Stimulated activated naive CD4-positive, alpha-beta T cell treated with Interleukin-2 at 50 U/mL for 16 hours (primary cell): ENCODE measurements around the gene RNLS.
"Not testable (repeated sequence)": the region's sequence is repeated elsewhere in the genome, so short reads cannot be mapped to it uniquely, and the experiment has no call there.

ENCODE experiments used
- DNase-seq: peaks from one replicate; lab custom pipeline; 2025; lab: John Stamatoyannopoulos, UW

The RNLS gene

DNA sequence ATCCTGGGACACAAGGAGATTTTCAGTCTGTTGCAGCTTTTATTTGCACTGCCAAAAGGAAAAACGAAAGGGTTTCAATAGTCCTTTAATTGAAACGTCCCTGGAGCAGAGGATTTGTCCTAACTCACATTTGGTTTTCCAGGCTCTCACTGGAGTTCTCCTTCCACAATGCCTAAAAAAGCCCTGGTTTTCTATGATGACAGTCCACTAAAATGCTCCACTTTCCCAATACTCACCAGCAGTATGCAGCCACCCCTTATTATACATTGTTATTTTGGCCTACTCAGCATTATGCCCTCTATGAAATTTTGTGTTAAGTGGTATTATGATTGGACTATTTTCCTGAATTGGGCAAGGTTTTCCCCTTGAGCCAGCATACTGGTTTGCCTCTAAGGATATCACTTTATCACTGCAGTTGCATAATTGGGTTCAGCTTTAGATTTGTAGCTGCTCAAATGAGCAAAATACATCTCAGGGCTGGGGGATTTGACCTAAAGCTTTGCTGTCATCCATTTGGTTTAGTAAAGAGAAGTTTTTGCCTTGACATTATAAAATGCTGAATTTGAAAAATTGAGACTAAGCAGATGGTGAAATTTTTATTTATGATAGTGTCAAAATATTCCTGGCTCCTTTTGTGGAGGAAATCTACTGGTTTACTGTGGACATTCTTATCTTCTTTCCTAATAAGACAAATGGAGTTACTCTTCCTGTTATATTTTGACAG lies 239.2 kb downstream of the RNLS start:
- DNase-seq, result no peak

DNA sequence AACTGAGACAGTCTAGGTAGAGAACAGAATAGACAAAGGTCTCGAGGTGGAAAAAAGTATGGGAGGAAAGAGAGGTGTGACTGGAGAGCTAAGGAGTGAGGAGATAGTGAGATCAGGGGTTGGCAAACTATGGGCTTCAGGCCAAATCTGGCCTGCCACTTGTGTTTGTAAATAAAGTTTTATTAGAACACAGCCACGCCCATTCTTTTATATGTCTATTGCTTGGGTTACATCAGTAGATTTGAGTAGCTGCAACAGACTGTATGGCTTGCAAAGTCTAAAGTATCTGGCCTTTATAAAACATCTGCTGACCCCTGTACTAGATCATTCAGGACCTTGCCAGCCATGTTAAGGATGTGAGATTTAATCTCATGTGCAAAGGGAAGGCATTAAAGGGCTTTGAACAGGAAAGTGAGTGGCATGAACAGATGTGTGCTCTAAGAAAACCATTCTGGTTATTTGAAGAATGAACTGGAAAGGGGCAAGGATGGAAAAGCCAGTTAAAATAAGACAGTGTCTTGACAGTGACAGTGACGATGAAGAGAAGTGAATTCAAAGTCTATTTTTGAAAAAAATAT lies 240.3 kb downstream of the RNLS start:
- no peak for DNase-seq

DNA sequence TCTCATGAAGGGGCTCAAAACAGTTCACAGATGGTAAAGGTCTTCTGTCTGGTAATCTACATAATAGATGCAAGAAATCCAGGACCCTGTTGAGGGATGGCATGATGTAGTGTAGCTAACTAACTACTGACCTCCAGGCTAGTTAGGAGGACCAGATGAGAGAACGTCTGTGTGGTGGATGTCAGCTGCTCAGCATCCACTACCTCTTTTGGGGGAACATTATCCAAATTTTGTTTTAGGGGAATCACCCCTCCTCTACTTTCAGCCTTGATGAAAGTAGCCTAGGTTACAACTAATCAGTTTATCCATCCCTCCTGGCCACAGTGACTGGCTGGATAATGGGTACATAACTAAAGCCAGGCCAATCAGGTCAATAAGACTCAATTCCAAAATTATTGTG lies 246.0 kb downstream of the RNLS start:
- no peak for DNase-seq

DNA sequence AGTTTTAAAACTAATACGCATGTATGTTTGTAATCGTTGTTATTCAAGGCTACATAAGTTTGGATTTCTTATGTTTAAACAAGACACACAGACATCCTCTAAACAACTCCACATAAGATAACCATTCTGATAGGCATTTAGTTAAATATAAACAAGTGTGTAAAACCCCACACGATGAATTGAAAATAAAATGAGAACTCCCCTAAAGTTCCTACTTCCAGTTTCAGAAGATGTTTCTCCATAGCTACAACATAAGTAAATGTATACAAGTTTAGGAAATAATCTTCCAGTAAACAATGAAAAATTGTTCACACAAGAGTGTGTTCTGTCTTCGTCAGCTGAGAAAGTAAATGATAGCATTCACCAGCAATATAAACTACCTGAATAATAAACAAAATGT lies 246.8 kb downstream of the RNLS start:
- no peak for DNase-seq

DNA sequence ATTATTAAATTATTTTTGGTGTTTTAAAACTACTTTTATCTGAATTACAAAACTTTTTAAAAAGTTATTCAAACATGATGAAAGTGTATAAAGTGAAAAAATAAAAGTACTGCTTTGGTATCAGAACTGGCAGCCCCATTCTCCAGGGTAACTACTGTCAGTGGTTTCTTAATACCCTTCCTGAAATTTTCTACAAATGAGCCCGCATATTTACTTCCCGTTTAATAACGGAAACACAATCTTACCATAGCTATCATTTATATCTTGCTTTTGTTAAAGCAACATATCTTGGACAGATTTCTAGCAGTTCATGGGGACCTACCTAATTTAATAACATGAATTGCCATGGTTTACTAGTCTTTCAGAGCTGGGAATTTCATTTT lies 249.9 kb downstream of the RNLS start:
- DNase-seq, result no peak

DNA sequence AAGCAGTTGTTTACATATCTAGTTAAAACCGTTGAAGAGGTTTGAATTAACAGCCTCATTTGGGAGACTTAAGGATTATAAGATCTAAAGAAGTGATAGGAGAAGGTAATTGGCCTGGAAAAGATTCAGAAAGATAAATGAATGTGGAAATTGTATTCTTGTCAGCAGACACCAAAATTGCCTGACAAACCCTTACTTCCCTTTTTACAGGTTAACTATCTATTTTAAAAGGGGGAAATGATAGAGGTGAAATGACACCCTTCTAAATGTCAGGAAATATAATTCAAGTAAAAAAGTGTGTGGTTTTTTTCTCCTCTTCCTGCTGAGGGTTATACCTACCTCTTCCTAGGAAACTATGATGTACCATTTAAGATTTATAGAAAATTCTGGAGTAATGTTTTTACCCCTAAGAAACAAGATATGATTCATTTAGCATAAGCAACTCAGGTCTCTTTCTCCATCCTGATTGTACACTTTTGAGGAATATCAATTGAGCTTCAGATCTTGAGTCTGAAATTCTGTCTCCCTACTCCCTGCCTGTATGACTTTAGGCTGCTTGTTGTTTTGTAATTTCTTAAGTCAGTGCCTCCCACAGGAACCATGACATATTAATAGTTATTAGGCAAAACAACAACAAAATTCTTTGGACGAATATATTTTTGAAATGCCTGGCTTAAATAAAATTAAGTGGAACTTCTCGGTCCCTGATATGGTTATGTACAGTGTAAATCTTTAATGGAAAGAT lies 250.4 kb downstream of the RNLS start:
- no peak for DNase-seq

DNA sequence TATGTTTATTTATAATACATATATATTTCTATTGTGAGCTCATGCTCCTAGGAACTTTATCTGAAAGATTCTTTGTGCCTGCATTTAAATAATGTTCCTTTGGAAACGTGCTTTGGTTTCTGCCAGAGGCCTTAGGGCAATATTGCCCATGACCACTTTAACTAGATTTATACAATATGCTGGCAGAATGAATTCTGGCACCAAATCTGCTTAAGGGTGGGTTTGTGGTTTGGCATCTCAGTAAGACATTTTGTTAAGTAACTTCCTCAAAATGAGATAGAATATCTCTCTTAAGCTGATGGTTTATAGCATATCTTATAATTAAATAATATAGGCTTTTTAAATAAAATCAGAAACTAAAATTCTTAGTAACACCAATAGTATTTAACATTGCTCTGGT lies 252.9 kb downstream of the RNLS start:
- no peak for DNase-seq

DNA sequence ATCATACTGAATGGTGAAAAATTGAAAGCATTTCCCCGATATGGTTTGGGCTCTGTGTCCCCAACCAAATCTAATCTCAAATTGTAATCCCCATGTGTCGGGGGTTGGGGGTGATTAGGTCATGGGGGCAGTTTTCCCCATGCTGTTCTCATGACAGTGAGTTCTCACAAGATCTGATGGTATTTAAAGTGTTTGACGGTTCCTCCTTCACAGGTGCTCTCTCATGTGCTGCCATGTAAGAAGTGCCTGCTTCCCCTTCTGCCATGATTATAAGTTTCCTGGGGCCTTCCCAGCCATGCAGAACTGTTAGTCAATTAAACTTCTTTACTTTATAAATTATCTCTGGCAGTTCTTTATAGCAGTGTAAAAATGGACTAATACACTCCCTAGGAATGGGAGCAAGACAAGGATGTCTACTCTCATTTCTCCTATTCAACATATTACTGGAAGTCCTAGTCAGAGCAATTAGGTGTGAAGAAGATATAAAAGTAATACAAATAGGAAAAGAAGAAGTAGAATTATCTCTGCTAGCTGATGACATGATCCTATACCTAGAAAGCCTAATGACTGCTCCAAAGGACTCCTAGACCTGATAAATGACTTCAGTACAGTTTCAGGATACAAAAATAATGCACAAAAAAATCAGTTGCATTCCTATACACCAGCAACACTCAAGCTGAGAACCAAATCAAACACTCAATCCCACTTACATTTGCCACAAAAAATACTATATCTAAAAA lies 260.6 kb downstream of the RNLS start:
- DNase-seq, result no peak

DNA sequence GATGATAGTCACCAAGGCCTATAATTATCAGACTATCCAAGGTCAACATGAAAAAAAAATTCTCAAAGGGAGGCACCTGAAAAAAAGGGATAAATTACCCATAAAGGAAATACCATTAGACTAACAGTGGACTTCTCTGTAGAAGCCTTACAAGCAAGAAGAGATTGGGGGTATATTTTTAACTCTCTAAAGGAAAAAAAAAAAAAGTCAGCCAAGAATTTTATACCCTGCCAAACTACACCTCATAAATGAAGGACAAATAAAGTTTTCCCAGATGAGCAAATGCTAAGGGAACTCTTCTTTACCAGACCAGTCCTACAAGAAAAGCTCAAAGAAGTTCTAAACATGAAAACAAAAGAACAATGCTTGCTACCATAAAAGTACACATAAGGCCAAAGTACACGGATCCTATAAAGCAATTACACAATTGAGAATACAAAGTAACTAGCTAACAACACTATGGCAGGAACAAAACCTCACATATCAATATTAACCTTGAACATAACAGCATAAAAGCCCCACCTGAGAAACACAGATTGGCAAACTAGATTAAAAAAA lies 263.1 kb downstream of the RNLS start:
- no peak for DNase-seq

DNA sequence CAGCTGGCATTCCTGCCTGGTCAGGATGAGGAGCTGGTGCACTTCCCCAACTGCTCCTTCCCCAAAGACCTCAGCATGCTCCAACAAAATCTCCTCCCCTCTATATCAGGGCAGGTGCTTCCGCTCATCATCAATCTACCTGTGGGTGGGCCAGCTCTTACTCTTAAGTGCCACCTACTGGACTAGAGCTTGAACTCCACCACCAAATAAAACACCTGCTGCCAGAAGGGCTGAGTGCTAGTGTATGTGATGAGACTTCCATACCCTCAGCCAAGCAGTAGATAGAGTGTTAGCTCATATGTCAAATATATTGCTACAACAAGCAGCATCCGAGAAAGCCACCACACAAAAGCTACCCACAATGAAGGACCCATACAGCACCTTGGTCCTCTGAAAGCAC lies 264.3 kb downstream of the RNLS start:
- DNase-seq, result no peak

DNA sequence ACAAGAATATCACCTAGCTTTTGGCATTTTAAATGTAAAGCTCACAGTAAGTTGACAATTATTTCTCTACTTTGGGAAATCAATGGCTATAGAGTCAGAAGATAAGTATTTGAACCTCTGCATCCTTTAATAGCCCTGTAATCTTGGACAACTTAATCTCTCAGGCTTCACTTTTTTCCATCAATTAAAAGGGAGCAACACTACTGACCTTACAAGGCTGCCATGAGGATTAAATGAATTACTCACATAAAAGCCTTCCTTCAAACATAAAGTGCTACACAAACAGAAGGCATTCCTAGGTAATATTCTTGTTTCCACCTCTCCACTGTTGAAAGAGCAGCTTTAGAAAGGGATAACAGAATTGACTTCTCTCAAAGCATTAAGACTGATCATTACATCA lies 266.0 kb downstream of the RNLS start:
- no peak for DNase-seq

DNA sequence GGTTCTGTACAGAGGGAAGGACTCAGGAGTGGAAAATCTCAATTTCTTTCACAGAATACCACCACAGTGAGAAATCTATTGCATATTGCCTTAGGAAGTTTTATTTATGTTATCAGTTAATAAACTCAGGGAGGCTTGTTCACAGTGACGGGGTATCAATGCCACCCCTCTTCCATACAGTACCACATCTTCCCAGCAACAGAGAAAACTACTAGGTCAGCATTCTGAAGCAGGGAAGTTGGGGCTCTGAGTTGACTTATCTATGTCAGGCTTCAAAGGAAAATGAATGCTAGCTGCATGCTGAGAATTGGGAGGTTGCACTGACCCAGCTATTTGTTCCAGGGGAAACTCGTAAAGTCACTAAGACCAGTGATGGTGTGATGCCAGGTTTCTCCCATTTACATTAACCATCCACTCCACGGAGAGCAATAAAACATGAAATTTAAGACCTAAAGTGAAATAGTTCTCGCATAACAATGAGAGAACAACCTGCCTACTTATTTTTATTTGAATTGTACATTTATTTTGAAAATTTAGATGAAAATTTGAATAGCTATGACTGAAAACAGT lies 266.7 kb downstream of the RNLS start:
- DNase-seq, result no peak

DNA sequence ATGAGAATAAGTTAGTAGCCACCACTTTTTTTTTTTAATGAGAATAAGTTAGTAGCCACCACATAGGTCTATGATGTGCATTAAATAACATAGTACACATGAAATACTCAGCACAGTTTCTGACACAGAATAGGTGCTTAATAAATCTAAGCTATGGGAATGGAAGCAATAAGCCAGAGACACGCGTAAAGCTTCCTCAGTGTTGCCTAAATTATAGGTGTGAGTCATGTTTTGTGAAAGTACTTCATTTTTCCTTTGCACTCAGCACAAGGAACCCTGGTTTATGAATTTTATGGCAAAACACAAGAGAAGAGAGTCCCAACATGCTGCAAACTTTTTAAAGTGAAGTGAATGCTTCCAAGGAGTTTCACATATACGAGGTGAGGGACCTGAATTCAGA lies 267.4 kb downstream of the RNLS start:
- DNase-seq, result no peak

DNA sequence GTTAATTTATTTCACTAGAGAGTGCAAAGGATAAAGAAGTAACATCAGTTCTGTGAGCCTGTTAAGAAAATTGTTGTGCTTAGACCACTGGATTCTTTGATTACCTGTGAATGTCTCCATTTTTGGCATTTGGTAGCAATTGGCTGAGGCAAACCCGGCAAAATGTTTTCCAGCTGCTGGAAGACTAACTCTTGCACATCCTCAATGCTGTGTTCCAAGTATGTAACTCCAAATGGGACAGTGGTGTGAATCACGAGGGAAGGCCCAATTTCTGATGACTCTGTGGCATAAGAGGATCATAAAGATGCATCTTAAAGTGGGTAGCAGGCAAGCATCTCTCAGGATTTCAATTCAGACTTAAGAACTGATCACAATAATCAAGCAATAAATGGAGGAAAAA lies 268.8 kb downstream of the RNLS start:
- DNase-seq, result no peak

DNA sequence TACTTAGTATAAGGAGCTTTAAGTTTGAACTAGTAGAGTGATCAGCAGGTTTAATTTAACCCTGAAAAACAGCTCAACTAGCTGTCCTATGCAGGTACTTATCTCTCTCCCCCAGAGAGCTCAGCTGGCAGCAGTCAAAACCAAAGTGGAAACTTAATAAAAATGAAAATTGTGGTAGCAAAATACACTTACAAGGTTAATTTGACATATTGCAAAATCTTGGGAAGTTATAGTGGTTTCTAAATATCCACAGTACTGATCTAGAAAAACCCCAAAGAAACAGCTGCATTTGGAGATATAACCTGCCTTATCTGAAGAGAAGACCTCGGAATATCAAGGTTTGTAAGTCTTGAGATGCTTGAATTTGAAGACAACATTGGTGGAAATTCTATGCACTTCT lies 269.2 kb downstream of the RNLS start:
- DNase-seq, result no peak

DNA sequence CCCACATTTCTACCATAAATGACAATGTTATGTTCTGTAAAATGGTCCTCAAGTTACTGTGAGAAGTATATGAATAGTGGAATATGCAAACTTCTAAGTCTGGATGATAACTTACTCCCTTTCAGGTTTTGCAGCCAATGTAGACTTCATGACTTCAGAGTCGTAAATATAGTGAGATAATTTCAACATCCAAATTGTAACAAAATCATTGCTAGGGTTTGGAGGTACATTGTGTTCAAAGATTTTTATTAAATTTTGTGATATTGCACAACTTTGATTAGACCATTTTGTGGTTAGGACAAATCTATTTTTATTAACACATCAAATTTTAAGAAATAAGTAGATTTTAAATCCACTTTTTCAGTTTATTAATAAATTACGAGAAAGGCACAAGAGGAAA lies 270.3 kb downstream of the RNLS start:
- no peak for DNase-seq

DNA sequence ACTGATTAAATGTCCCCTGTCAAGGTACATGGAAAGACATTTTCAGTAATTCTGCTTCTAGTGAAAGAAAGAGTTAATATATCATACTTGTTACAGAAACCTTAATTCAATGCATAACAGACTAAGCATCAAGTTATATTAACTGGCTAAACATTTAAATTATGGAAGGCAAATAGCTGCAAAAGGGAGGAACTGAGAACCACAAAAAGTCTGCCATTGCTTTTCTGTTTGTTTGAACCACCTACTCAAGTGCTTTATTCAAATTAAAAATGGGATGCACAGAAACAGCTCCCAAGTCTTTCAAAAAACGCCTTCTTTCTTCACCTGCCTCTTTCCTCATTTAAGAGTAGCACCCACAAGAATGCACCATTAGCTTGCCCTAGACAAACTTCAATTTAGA lies 271.9 kb downstream of the RNLS start:
- DNase-seq, result no peak

DNA sequence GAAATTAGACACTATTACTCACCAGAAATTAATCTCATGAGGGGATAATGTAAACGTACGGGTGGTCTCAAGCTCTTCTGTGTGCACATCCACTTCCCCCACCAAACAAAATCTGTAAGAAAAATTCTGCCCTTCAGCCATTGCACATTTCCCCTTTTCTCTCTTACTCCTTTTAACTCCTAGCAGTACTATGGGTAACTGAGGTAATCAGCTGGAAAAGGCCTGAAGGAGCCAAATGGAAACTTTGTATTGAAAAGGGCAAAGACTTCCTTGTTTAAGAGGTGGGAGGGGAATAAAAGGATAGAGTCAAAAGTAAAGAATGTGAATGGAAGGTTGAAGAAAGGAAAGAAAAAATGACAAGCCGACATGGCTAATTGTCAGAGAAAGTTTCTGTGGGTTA lies 273.8 kb downstream of the RNLS start:
- DNase-seq, result no peak

DNA sequence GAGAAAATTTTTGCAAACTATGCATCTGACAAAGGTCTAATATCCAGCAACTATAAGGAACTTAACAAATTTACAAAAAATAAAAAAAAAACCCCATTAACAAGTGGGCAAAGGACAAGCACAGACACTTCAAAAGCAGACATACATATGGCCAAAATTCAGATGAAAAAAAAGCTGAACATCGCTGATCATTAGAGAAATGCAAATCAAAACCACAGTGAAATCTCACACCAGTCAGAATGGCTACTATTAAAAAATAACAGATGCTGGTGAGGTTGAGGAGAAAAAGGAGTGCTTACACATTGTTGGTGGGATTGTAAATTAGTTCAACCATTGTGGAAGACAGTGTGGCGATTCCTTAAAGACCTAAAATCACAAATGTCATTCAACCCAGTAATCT lies 274.8 kb downstream of the RNLS start:
- not testable (repeated sequence) for DNase-seq

DNA sequence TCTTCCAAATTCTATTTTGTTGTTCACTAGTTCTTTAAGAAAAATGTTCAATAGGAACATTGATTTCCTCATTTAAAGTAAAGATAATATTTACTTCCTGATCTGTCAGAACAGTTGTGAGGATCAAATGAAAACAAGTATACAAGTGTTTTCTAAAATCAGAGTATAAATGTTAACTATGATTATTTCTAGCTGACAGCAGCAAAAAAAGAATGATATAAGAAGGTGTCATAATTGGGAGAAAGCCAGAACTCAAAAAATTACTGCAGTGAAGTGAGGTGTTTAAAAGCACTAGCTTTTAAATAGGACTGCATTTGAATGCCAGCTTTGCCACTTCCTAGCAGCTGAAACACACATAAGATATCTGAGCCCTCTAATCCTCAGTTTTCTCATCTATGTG lies 283.3 kb downstream of the RNLS start:
- no peak for DNase-seq

DNA sequence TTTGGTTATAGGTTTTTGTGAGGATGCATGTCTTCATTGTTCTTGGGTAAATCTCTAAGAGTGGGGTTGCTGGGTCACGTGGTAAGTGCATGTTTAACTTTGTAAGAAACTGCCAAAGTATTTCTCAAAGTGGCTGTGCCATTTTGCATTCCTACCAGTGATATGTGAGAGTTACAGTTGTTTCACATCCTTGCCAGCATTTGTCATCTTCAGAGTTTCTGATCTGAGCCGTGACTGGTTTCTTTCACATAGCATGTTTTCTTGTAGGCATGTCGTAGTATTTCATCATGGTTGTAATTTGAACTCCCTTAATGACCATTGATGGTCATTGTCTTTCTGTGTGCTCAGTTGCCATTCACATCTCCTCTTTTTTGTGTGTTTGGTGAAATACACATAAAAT lies 286.0 kb downstream of the RNLS start:
- no peak for DNase-seq

DNA sequence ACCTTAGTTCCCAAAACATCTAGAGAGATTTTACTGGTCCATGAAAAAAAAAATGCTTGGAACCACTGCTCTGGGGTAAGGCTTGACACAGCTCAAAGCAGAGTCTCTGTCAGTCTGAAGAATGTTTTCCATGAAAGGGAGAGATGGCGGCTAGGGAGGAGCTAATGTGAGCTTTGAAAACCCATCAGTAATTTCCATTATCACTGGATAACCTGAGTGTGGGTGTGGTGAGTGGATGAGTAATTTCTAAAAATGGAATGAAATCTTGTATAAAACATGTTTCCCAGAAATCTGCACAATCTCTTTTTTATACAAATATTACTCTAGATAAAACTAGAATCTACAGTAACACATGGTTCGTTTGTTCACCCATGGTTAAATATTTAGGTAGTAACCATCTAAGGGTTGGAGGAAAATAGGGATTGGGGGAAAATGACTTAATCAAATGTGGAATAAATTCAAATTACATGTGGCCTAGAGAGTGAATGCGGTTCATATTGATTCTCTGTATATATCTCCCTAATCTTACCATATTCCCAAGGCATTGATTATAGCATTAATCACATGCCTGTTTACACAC lies 289.4 kb downstream of the RNLS start:
- no peak for DNase-seq
